CD4-positive, CD25-positive, alpha-beta regulatory T cell (primary cell): Measurements from ENCODE around the gene CERCAM. TPM values are rescaled to one million over a fixed set of nuclear protein-coding genes. Genes with fewer than 3 reads are reported as not detected.
"Not testable (repeated sequence)": the region's sequence is repeated elsewhere in the genome, so short reads cannot be mapped to it uniquely, and the experiment has no call there.

Experiments used
- ATAC-seq, 2 donors: fragments of 150-1000 bp; cut with Tn5 transposase; one replicate each; pipeline ENCODE4 v1.10.0; 2021; ENCODE audit warnings: low read depth in 2 of 2, moderate number of reproducible peaks in 2 of 2, moderate library complexity in 1 of 2
- DNase-seq, 3 donors: peaks; one replicate each; pipeline versions ENCODE4 v3.0.0 to v3.0.0-alpha.2; 2012 to 2022; ENCODE audit warnings: mixed read lengths in 1 of 3
- H3K27ac ChIP-seq: one replicate; pipeline ENCODE4 v1.7.0; 2013; ENCODE audit warnings: mild to moderate bottlenecking, low read length; ENCODE audit not compliant: insufficient read depth, poor library complexity, severe bottlenecking
- H3K27me3 ChIP-seq: one replicate; pipeline ENCODE4 v1.7.0; 2013; ENCODE audit warnings: low read length; ENCODE audit not compliant: control insufficient read depth, insufficient read depth
- H3K36me3 ChIP-seq: one replicate; pipeline ENCODE4 v1.7.0; 2013; ENCODE audit warnings: mild to moderate bottlenecking, low read length, moderate library complexity; ENCODE audit not compliant: control insufficient read depth, insufficient read depth
- H3K4me1 ChIP-seq: 2 replicates; pipeline ENCODE4 v1.7.0; 2013; ENCODE audit warnings: mild to moderate bottlenecking, low read length; ENCODE audit not compliant: insufficient read depth, control insufficient read depth, poor library complexity, severe bottlenecking
- H3K4me3 ChIP-seq: one replicate; pipeline ENCODE4 v1.7.0; 2013; ENCODE audit warnings: low read depth, mild to moderate bottlenecking, low read length, moderate library complexity
- H3K9me3 ChIP-seq, 2 experiments: 1 replicate in 1 of 2; 2 replicates in 1 of 2; pipeline ENCODE4 v1.7.0; 2013; ENCODE audit warnings: low read length in 2 of 2, mild to moderate bottlenecking in 1 of 2, moderate library complexity in 1 of 2; ENCODE audit not compliant: control insufficient read depth in 2 of 2
- H3K27ac Mint-ChIP-seq, 3 donors: one replicate each; pipeline ENCODE4 v1.8.0; 2020 to 2022; ENCODE audit warnings: mild to moderate bottlenecking in 3 of 3, mixed read lengths in 3 of 3, moderate library complexity in 2 of 3
- H3K27me3 Mint-ChIP-seq: one replicate; pipeline ENCODE4 v1.8.0; 2022; ENCODE audit warnings: mild to moderate bottlenecking, mixed read lengths
- H3K36me3 Mint-ChIP-seq: one replicate; pipeline ENCODE4 v1.8.0; 2020; ENCODE audit warnings: mixed read lengths
- H3K4me1 Mint-ChIP-seq, 4 donors: one replicate each; pipeline ENCODE4 v1.8.0; 2020 to 2022; ENCODE audit warnings: mixed read lengths in 4 of 4, mild to moderate bottlenecking in 1 of 4
- H3K4me3 Mint-ChIP-seq, 4 donors: one replicate each; pipeline ENCODE4 v1.8.0; 2020 to 2022; ENCODE audit warnings: mild to moderate bottlenecking in 4 of 4, mixed read lengths in 4 of 4, moderate library complexity in 3 of 4
- H3K9me3 Mint-ChIP-seq, 7 donors: one replicate each; pipeline ENCODE4 v1.8.0; 2020 to 2022; ENCODE audit warnings: mixed read lengths in 7 of 7, mild to moderate bottlenecking in 3 of 7, moderate library complexity in 2 of 7
- polyA plus RNA-seq, 4 donors: library from polyadenylated mRNA; unstranded; fragments of 300-500 nt; fragmentation: Illumina TruSeq; gene quantifications; one replicate each; pipeline ENCODE4 v1.2.3, GENCODE V29; 2021
- total RNA-seq: library from RNA; stranded (reverse); gene quantifications from one replicate; pipeline ENCODE4 v1.2.3, GENCODE V29; 2022

CERCAM gene
- total and polyA plus RNA-seq, 5 donors from 2014 or later: 0.12 TPM; not detected in 4

GRCh38 chr9:128406848-128407391, 13.7 kb upstream of the CERCAM start:
- ATAC-seq (no peak), DNase-seq (no peak)
- Histone ChIP-seq H3K4me1 (no peaks in the 10 kb centered on the region), H3K36me3 (no peaks in the 10 kb centered on the region), H3K4me3 (no peak overlapping the region), H3K27me3 (no peaks in the 10 kb centered on the region), H3K9me3 (no peaks in the 10 kb centered on the region), H3K27ac (no peak overlapping the region)
- no peak overlapping the region for H3K27ac Mint-ChIP-seq
- H3K27me3 Mint-ChIP-seq: peaks cover 41% of the 10 kb centered on the region
- H3K4me1 Mint-ChIP-seq: no peaks in the 10 kb centered on the region
- H3K4me3 Mint-ChIP-seq: no peak overlapping the region
- no peaks in the 10 kb centered on the region for H3K9me3 Mint-ChIP-seq
- H3K36me3 Mint-ChIP-seq: no peaks in the 10 kb centered on the region

GRCh38 chr9:128408963-128409431, 11.7 kb upstream of the CERCAM start:
- no peaks in the 10 kb centered on the region for H3K9me3 Mint-ChIP-seq
- DNase-seq: no peak
- Histone ChIP-seq H3K27me3 (no peaks in the 10 kb centered on the region), H3K9me3 (no peaks in the 10 kb centered on the region), H3K4me1 (no peaks in the 10 kb centered on the region), H3K27ac (no peak overlapping the region), H3K4me3 (no peak overlapping the region), H3K36me3 (no peaks in the 10 kb centered on the region)
- no peak for ATAC-seq
- no peaks in the 10 kb centered on the region for H3K4me1 Mint-ChIP-seq
- no peaks in the 10 kb centered on the region for H3K36me3 Mint-ChIP-seq
- H3K27me3 Mint-ChIP-seq: peaks cover 38% of the 10 kb centered on the region
- H3K27ac Mint-ChIP-seq: no peak overlapping the region
- H3K4me3 Mint-ChIP-seq: no peak overlapping the region

GRCh38 chr9:128409450-128409849, 11.2 kb upstream of the CERCAM start:
- Histone ChIP-seq H3K27ac (no peak overlapping the region), H3K27me3 (no peaks in the 10 kb centered on the region), H3K4me1 (no peaks in the 10 kb centered on the region), H3K36me3 (no peaks in the 10 kb centered on the region), H3K4me3 (no peak overlapping the region), H3K9me3 (no peaks in the 10 kb centered on the region)
- Mint-ChIP-seq H3K4me3 (no peak overlapping the region), H3K9me3 (peaks cover 0 to 1% (median 0%) of the 10 kb centered on the region in 7 donors), H3K4me1 (no peaks in the 10 kb centered on the region), H3K27me3 (peaks cover 40% of the 10 kb centered on the region), H3K36me3 (no peaks in the 10 kb centered on the region), H3K27ac (no peak overlapping the region)
- ATAC-seq (no peak), DNase-seq (no peak)

- Histone ChIP-seq H3K9me3 (no peaks in the 10 kb centered on the region), H3K27ac (no peak overlapping the region), H3K36me3 (no peaks in the 10 kb centered on the region), H3K4me1 (no peaks in the 10 kb centered on the region), H3K4me3 (no peak overlapping the region), H3K27me3 (no peaks in the 10 kb centered on the region)
- Mint-ChIP-seq H3K36me3 (no peaks in the 10 kb centered on the region), H3K4me3 (no peak overlapping the region), H3K27me3 (peaks cover 45% of the 10 kb centered on the region), H3K9me3 (peaks cover 0 to 3% (median 0%) of the 10 kb centered on the region in 7 donors), H3K27ac (no peak overlapping the region), H3K4me1 (no peaks in the 10 kb centered on the region)
- ATAC-seq (no peak), DNase-seq (no peak)
Measured at GRCh38 chr9:128409978-128410377, 10.7 kb upstream of the CERCAM start.

- no peaks in the 10 kb centered on the region for H3K9me3 ChIP-seq
- DNase-seq (no peak), ATAC-seq (no peak)
- Mint-ChIP-seq H3K27ac (no peak overlapping the region), H3K9me3 (peaks cover 0 to 3% (median 0%) of the 10 kb centered on the region in 7 donors), H3K36me3 (peaks cover 5% of the 10 kb centered on the region), H3K27me3 (peaks cover 59% of the 10 kb centered on the region), H3K4me3 (peak overlapping the region in 1 of 4 donors; percentile 81), H3K4me1 (no peaks in the 10 kb centered on the region)
- H3K36me3 ChIP-seq: no peaks in the 10 kb centered on the region
- no peak overlapping the region for H3K4me3 ChIP-seq
- H3K27me3 ChIP-seq: peaks cover 4% of the 10 kb centered on the region
- H3K4me1 ChIP-seq: no peaks in the 10 kb centered on the region
- H3K27ac ChIP-seq: no peak overlapping the region
Measured at GRCh38 chr9:128411364-128412119, 9.1 kb upstream of the CERCAM start.

- Histone ChIP-seq H3K27ac (no peak overlapping the region), H3K36me3 (no peaks in the 10 kb centered on the region), H3K4me1 (no peaks in the 10 kb centered on the region), H3K27me3 (peaks cover 6% of the 10 kb centered on the region), H3K9me3 (no peaks in the 10 kb centered on the region), H3K4me3 (no peak overlapping the region)
- peaks cover 0 to 3% (median 0%) of the 10 kb centered on the region in 7 donors for H3K9me3 Mint-ChIP-seq
- peaks cover 5% of the 10 kb centered on the region for H3K36me3 Mint-ChIP-seq
- no peak overlapping the region for H3K27ac Mint-ChIP-seq
- no peak overlapping the region for H3K4me3 Mint-ChIP-seq
- H3K27me3 Mint-ChIP-seq: peaks cover 56% of the 10 kb centered on the region
- no peaks in the 10 kb centered on the region for H3K4me1 Mint-ChIP-seq
- ATAC-seq (peak in 1 of 2 donors; percentile 39), DNase-seq (peak; percentile 25 to 39 (median 26))
Measured at GRCh38 chr9:128412120-128412790, 8.4 kb upstream of the CERCAM start.

GRCh38 chr9:128413728-128414127, 6.9 kb upstream of the CERCAM start:
- ATAC-seq, H3K4me3 Mint-ChIP-seq, H3K4me1 Mint-ChIP-seq, H3K9me3 ChIP-seq, DNase-seq, H3K27me3 ChIP-seq, H3K27ac Mint-ChIP-seq, H3K4me3 ChIP-seq, H3K36me3 ChIP-seq, H3K27ac ChIP-seq, H3K9me3 Mint-ChIP-seq, H3K36me3 Mint-ChIP-seq, H3K4me1 ChIP-seq: not testable (repeated sequence)
- H3K27me3 Mint-ChIP-seq: peaks cover 63% of the 10 kb centered on the region
